ENCODE results near the gene ZG16B.

GRCh38 chr16:2804728-2805127 is 25.4 kb upstream of the ZG16B start:
- no peak for TF ChIP-seq ZNF174 (tag by site-specific recombination; IDR thresholded peaks at IDR 0.05)
- TF ChIP-seq ZNF423 (tag by site-specific recombination; IDR thresholded peaks at IDR 0.05): no peak
- no peak for TF ChIP-seq CTCF (tag by site-specific recombination; IDR thresholded peaks at IDR 0.05)
- no peak for TF ChIP-seq ZNF777 (tag by site-specific recombination; IDR thresholded peaks at IDR 0.05; ENCODE audit: borderline replicate concordance)
